Psoas muscle (tissue), 8 donors: ENCODE results near the gene OR52A5. TPM values are rescaled to one million over a fixed set of nuclear protein-coding genes. Genes with fewer than 3 reads are reported as not detected.

Experiments used
- ATAC-seq, 4 donors: fragments of 200-7000 bp; cut with Tn5 transposase; one replicate each; pipeline ENCODE4 v1.9.1; 2020; ENCODE audit warnings: moderate library complexity in 3 of 4, mild to moderate bottlenecking in 2 of 4
- DNase-seq, 2 donors: peaks; one replicate each; pipeline ENCODE4 v3.0.0-alpha.2; 2020
- H3K27ac ChIP-seq: fragments of 200-600 bp; one replicate; pipeline ENCODE4 v1.8.0; 2022
- H3K27me3 ChIP-seq, 3 donors: fragments of 200-600 bp in 1 of 3; one replicate each; pipeline versions ENCODE4 v1.6.1 to v1.8.0; 2013 to 2022; ENCODE audit warnings: low read length in 2 of 3, mild to moderate bottlenecking in 2 of 3, moderate library complexity in 1 of 3; ENCODE audit not compliant: insufficient read depth in 3 of 3
- H3K36me3 ChIP-seq, 2 donors: fragments of 200-600 bp in 1 of 2; one replicate each; pipeline versions ENCODE4 v1.6.1 to v1.8.0; 2013 to 2022; ENCODE audit warnings: low read depth in 1 of 2, mild to moderate bottlenecking in 1 of 2, moderate library complexity in 1 of 2; ENCODE audit not compliant: insufficient read depth in 1 of 2
- H3K4me1 ChIP-seq: fragments of 200-600 bp; one replicate; pipeline ENCODE4 v1.8.0; 2022
- H3K4me3 ChIP-seq: fragments of 200-600 bp; one replicate; pipeline ENCODE4 v1.8.0; 2022; ENCODE audit warnings: mild to moderate bottlenecking
- H3K9me3 ChIP-seq: fragments of 200-600 bp; one replicate; pipeline ENCODE4 v1.8.0; 2022
- WGBS, 3 donors: extraction: QIAGEN DNeasy Blood & Tissue Kit; methylation state at CpG; one replicate each; pipeline versions ENCODE4 v1.1.6 to v1.1.7; 2013; 5-methylcytosine and 5-hydroxymethylcytosine counted together
- intact Hi-C, 2 donors: fragments of 100-400 bp; cut with DNase I; formaldehyde crosslinking; loops; one replicate each; pipeline versions ENCODE4 v1.11.0 to v1.14.2; 2022
- polyA plus RNA-seq, 3 donors: library from polyadenylated mRNA; stranded (reverse); fragments of 200-250 nt; gene quantifications; one replicate each; pipeline ENCODE4 v1.2.3, GENCODE V29; 2013
- total RNA-seq, 4 donors: library from RNA; stranded (reverse); fragmentation: NEBNext Ultra II Directional in 2 of 4; extraction: Animal tissue kit (Norgen Biotek cat#: 25700) in 2 of 4; gene quantifications; one replicate each; pipeline versions ENCODE4 v1.2.1 to v1.2.4, GENCODE V29; 2021 to 2023
- TF ChIP-seq, protein P1 (sequence below): fragments of 200-600 bp; IDR thresholded peaks from one replicate; pipeline ENCODE4 v1.8.0; 2022; ENCODE audit warnings: antibody characterized with exemption
- donor health status: healthy with polysubstance abuse.
- donor health status: DM: no; HTN: no; CAD: no; lungs with moderate emphysema.
- donor health status: Bipolar disorder and iron deficiency.
- donor health status: healthy.
- donor health status: DM: yes; HTN: yes; CAD: no.
- donor health status: DM: no; HTN: no; CAD: no.
- donor health status: DM: no; HTN: no; CAD: no.
- donor health status: DM: yes; HTN: yes; CAD: no.

OR52A5 gene
- total and polyA plus RNA-seq, 7 donors = not detected

DNA sequence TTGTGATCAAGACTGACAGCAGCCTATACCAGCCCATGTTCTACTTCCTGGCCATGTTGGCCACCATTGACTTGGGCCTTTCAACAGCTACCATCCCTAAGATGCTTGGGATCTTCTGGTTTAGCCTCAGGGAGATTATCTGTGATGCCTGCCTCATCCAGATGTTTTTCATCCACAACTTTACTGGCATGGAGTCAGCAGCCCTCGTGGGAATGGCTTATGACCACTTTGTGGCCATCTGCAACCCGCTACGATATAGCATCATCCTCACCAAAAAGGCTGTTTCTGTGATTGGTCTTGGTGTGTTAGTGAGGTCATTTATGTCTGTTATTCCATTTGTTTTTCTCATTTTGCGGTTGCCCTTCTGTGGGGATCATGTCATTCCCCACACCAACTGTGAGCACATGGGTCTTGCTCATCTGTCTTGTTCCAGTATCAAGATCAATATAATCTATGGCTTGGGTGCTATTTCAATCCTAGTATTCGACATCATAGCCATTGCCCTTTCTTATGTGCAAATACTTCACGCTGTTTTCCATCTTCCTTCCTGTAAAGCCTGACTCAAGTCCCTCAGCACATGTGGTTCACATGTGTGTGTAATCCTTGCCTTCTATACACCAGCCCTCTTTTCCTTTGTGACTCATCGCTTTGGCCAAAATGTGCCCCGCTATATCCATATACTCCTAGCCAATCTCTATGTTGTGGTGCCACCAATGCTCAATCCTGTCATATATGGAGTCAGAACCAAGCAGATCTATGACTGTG, 45.2 kb downstream of the OR52A5 start:
- Histone ChIP-seq H3K9me3 (no peaks in the 10 kb centered on the region), H3K4me1 (no peaks in the 10 kb centered on the region), H3K4me3 (no peak overlapping the region), H3K27ac (no peak overlapping the region), H3K36me3 (no peaks in the 10 kb centered on the region), H3K27me3 (no peaks in the 10 kb centered on the region)
- TF ChIP-seq, protein P1, sequence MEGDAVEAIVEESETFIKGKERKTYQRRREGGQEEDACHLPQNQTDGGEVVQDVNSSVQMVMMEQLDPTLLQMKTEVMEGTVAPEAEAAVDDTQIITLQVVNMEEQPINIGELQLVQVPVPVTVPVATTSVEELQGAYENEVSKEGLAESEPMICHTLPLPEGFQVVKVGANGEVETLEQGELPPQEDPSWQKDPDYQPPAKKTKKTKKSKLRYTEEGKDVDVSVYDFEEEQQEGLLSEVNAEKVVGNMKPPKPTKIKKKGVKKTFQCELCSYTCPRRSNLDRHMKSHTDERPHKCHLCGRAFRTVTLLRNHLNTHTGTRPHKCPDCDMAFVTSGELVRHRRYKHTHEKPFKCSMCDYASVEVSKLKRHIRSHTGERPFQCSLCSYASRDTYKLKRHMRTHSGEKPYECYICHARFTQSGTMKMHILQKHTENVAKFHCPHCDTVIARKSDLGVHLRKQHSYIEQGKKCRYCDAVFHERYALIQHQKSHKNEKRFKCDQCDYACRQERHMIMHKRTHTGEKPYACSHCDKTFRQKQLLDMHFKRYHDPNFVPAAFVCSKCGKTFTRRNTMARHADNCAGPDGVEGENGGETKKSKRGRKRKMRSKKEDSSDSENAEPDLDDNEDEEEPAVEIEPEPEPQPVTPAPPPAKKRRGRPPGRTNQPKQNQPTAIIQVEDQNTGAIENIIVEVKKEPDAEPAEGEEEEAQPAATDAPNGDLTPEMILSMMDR = no peak
- 76 to 82% (median 76%) methylated on average over 8 of the region's 8 CpGs for WGBS, 3 donors
- ATAC-seq (no peak), DNase-seq (no peak)
- intact Hi-C loops = no loop called here

DNA sequence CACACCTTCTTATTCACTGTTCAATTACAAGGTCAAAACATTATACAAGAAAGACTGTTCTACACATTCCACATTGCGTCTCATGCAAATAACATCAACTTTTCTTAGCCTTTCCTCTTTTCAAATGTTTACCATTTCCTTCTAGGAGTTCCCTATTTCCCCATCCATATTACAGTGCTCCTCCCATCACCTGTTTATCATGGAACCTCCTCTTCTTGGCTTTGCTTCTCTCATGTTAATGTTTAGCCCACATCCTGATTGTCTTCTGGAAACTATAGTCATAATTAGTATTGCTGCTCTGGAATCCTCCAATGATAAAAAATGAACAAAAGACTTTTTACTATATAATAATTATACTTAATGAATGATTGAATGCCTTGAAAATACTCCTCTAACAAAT, 47.5 kb downstream of the OR52A5 start:
- 83 to 88% (median 88%) methylated on average over 1 of the region's 1 CpG for WGBS, 3 donors
- H3K36me3 ChIP-seq = no peaks in the 10 kb centered on the region
- no peaks in the 10 kb centered on the region for H3K27me3 ChIP-seq
- DNase-seq (no peak), ATAC-seq (no peak)
- H3K9me3 ChIP-seq = no peaks in the 10 kb centered on the region
- no peaks in the 10 kb centered on the region for H3K4me1 ChIP-seq
- no peak overlapping the region for H3K27ac ChIP-seq
- H3K4me3 ChIP-seq = no peak overlapping the region
- intact Hi-C loops = no loop called here
- TF ChIP-seq, protein P1 = no peak

DNA sequence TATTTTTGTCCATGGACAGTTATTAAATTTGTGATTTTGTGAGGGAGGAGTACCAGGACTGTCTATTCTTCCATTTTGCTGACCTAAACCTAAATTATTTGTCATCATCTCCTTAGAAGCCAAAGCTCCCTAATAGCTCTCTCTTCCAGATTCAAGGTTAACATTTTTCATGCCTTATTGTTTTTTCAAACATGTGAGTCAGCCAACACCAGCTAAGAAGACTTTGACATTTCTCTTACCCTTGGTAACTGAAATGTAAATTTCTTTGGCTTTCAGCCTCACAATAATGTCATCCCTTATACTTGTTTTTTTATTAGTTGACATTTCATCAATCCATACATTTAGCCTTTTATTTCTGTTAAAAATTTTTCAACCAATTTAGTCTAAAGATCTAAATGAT, 49.6 kb downstream of the OR52A5 start:
- Histone ChIP-seq H3K36me3 (no peaks in the 10 kb centered on the region), H3K4me3 (no peak overlapping the region), H3K9me3 (no peaks in the 10 kb centered on the region), H3K27me3 (no peaks in the 10 kb centered on the region), H3K27ac (no peak overlapping the region), H3K4me1 (no peaks in the 10 kb centered on the region)
- no peak for ATAC-seq
- intact Hi-C loops = no loop called here
- no peak for DNase-seq
- TF ChIP-seq, protein P1 = no peak

DNA sequence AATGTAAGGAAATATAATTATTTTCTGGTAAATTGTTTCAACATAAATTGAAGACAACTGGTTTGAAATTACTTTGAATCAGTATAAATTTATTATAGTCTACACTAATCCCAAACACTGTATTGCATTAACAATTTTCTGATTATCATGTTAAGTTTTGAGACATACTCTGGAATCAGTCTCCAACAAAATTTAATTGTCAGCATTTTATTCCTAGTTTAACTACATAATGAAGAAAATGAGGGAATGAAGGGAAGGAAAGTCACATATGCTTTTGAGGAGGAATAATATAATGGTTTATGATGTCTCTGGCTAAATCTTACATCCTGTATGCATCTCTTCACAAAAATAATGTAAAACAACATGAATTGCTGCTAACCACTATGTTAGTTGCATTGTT, 54.6 kb downstream of the OR52A5 start:
- Histone ChIP-seq H3K27me3 (no peaks in the 10 kb centered on the region), H3K4me3 (no peak overlapping the region), H3K27ac (no peak overlapping the region), H3K4me1 (no peaks in the 10 kb centered on the region), H3K36me3 (no peaks in the 10 kb centered on the region), H3K9me3 (no peaks in the 10 kb centered on the region)
- TF ChIP-seq, protein P1 = no peak
- intact Hi-C loops = no loop called here
- no peak for ATAC-seq
- no peak for DNase-seq

DNA sequence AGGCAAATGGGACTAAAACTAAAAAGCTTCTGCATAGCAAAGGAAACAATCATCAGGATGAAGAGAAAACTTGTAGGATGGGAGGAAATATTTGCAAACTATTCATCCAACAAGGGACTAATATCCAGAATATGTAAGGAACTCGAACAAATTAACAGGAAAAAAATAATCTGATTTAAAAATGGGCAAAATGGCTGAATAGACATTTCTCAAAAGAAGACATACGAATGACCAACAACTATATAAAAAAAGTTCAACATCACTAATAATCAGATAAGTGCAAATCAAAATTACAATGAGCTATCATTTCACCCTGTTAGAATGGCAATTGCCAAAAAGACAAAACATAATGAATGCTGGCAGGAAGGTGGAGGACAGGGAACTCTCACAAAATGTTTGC, 56.8 kb downstream of the OR52A5 start:
- WGBS, 3 donors = 62 to 67% (median 65%) methylated on average over 2 of the region's 2 CpGs
- DNase-seq (no peak), ATAC-seq (no peak)
- Histone ChIP-seq H3K36me3 (no peaks in the 10 kb centered on the region), H3K4me3 (no peak overlapping the region), H3K9me3 (no peaks in the 10 kb centered on the region), H3K4me1 (no peaks in the 10 kb centered on the region), H3K27me3 (no peaks in the 10 kb centered on the region), H3K27ac (no peak overlapping the region)
- intact Hi-C loops = no loop called here
- TF ChIP-seq, protein P1 = no peak
